Aorta (tissue), 5 donors: ENCODE results near the gene FGF22. TPM values are rescaled to one million over a fixed set of nuclear protein-coding genes. Genes with fewer than 3 reads are reported as not detected.

ENCODE experiments used
- ATAC-seq: fragments of 200-7000 bp; cut with Tn5 transposase; one replicate; pipeline ENCODE4 v1.9.1; 2022; ENCODE audit warnings: moderate library complexity; ENCODE audit not compliant: low FRiP score
- DNase-seq, 2 donors: peaks; one replicate each; pipeline ENCODE4 v3.0.0-alpha.2; 2020
- H3K27ac ChIP-seq, 2 donors: one replicate each; pipeline ENCODE4 v1.5.1; 2013; ENCODE audit warnings: low read length in 2 of 2, mild to moderate bottlenecking in 2 of 2, moderate library complexity in 2 of 2, control low read depth in 1 of 2, inconsistent platforms in 1 of 2, low read depth in 1 of 2
- H3K27me3 ChIP-seq, 2 donors: one replicate each; pipeline ENCODE4 v1.6.1; 2013; ENCODE audit warnings: control low read depth in 1 of 2, low read length in 1 of 2, mild to moderate bottlenecking in 1 of 2, moderate library complexity in 1 of 2; ENCODE audit not compliant: insufficient read depth in 2 of 2, control insufficient read depth in 1 of 2
- H3K36me3 ChIP-seq, 2 donors: one replicate each; pipeline ENCODE4 v1.6.1; 2013; ENCODE audit warnings: control low read depth in 1 of 2, low read length in 1 of 2, mild to moderate bottlenecking in 1 of 2; ENCODE audit not compliant: insufficient read depth in 2 of 2, control insufficient read depth in 1 of 2
- H3K4me1 ChIP-seq, 2 donors: one replicate each; pipeline ENCODE4 v1.6.1; 2013; ENCODE audit warnings: low read length in 2 of 2, control low read depth in 1 of 2, mild to moderate bottlenecking in 1 of 2, moderate library complexity in 1 of 2; ENCODE audit not compliant: insufficient read depth in 2 of 2, control insufficient read depth in 1 of 2
- H3K4me3 ChIP-seq, 2 donors: one replicate each; pipeline ENCODE4 v1.5.1; 2013; ENCODE audit warnings: low read length in 2 of 2, control low read depth in 1 of 2, mild to moderate bottlenecking in 1 of 2
- H3K9me3 ChIP-seq: one replicate; pipeline ENCODE4 v1.6.1; 2013; ENCODE audit warnings: mild to moderate bottlenecking, low read length; ENCODE audit not compliant: control insufficient read depth
- WGBS, 2 donors: extraction: QIAGEN DNeasy Blood & Tissue Kit; methylation state at CpG; one replicate each; pipeline ENCODE4 v1.1.7; 2013; 5-methylcytosine and 5-hydroxymethylcytosine counted together
- intact Hi-C, 2 donors: fragments of 100-400 bp; cut with DNase I; formaldehyde crosslinking; loops; one replicate each; pipeline versions ENCODE4 v1.14.2 to v1.15.0; 2022
- polyA plus RNA-seq, 2 donors: library from polyadenylated mRNA; stranded (reverse); fragments of 200-250 nt; gene quantifications; one replicate each; pipeline ENCODE4 v1.2.3, GENCODE V29; 2013
- total RNA-seq, 2 donors: library from RNA; stranded (reverse); fragmentation: NEBNext Ultra II Directional; extraction: Animal tissue kit (Norgen Biotek cat#: 25700); gene quantifications; one replicate each; pipeline ENCODE4 v1.2.1, GENCODE V29; 2021
- donor health status: healthy with polysubstance abuse.
- donor health status: Bipolar disorder and iron deficiency.
- donor health status: DM: no; HTN: no; CAD: no.
- donor health status: DM: no; HTN: no; CAD: no.
- donor health status: DM: yes; HTN: yes; CAD: no.

The FGF22 gene
- total and polyA plus RNA-seq, 4 donors: 0.36 to 4.8 (median 0.54) TPM

GRCh38 chr19:633786-634639 is 5.7 kb upstream of the FGF22 start:
- ATAC-seq (no peak), DNase-seq (no peak)
- peak overlapping the region; percentile 27 to 32 for H3K4me3 ChIP-seq
- H3K27ac ChIP-seq: no peak overlapping the region
- intact Hi-C loops: no loop called here
- H3K36me3 ChIP-seq: peaks cover 0 to 2% of the 10 kb centered on the region in 2 donors
- WGBS, 2 donors: 24% methylated on average over 32 of the region's 32 CpGs
- no peaks in the 10 kb centered on the region for H3K9me3 ChIP-seq
- H3K27me3 ChIP-seq: no peaks in the 10 kb centered on the region
- H3K4me1 ChIP-seq: no peaks in the 10 kb centered on the region

- no peaks in the 10 kb centered on the region for H3K36me3 ChIP-seq
- no peaks in the 10 kb centered on the region for H3K27me3 ChIP-seq
- H3K9me3 ChIP-seq: no peaks in the 10 kb centered on the region
- H3K4me1 ChIP-seq: no peaks in the 10 kb centered on the region
- DNase-seq: no peak
- ATAC-seq: no peak
- no peak overlapping the region for H3K4me3 ChIP-seq
- no peak overlapping the region for H3K27ac ChIP-seq
- 70 to 71% methylated on average over 16 of the region's 16 CpGs for WGBS, 2 donors
- intact Hi-C loops: no loop called here
These were observed 4.6 kb upstream of the FGF22 start for GRCh38 chr19:634975-635652.

DNA sequence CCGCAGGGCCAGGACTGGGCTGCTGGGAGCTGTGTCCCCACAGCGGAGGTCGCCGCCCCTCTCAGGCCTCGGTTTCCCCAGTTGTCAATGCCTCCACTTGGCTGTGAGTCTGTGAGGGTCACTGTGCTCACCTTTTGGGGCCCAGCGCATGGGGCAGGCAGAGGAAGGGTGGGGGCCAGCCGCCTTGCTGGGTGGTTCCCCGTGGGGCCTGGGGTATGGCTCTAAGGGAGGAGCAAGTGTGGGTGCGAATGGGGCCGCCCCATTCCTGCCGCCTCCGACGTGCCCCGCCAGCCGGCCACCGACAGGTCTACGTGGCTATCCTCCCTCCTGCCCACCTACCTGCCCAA is 800 bp upstream of the FGF22 start:
- H3K36me3 ChIP-seq: no peaks in the 10 kb centered on the region
- no peak for DNase-seq
- no peaks in the 10 kb centered on the region for H3K27me3 ChIP-seq
- H3K4me3 ChIP-seq: no peak overlapping the region
- intact Hi-C loops: no loop called here
- H3K9me3 ChIP-seq: no peaks in the 10 kb centered on the region
- ATAC-seq: no peak
- H3K4me1 ChIP-seq: no peaks in the 10 kb centered on the region
- H3K27ac ChIP-seq: no peak overlapping the region
- 66 to 68% methylated on average over 16 to 17 of the region's 17 CpGs for WGBS, 2 donors

DNA sequence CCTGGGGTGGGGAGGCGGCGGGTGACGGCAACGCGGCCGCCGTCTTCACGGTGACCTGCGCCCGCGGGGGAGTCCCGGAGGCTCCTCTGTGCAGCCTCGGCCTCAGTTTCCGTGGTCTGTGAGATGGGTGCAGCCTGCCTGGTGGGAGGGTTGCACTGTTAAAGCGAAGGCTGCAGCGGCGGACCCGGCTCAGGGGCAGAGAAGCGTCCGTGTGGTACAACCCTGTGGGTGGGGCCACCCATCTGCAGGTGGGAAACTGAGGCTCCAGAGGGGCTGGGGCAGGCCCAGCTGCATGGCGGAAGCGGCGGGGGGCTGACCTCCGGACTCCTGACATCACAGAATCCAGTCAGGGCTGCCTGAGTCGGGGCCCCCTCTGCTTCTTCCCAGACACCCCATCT is 481 bp downstream of the FGF22 start:
- 41 to 49% methylated on average over 24 to 25 of the region's 25 CpGs for WGBS, 2 donors
- H3K4me1 ChIP-seq: no peaks in the 10 kb centered on the region
- H3K27ac ChIP-seq: no peak overlapping the region
- H3K36me3 ChIP-seq: no peaks in the 10 kb centered on the region
- no peaks in the 10 kb centered on the region for H3K9me3 ChIP-seq
- intact Hi-C loops: no loop called here
- ATAC-seq (no peak), DNase-seq (no peak)
- no peaks in the 10 kb centered on the region for H3K27me3 ChIP-seq
- H3K4me3 ChIP-seq: peak overlapping the region; percentile 11 to 19

DNA sequence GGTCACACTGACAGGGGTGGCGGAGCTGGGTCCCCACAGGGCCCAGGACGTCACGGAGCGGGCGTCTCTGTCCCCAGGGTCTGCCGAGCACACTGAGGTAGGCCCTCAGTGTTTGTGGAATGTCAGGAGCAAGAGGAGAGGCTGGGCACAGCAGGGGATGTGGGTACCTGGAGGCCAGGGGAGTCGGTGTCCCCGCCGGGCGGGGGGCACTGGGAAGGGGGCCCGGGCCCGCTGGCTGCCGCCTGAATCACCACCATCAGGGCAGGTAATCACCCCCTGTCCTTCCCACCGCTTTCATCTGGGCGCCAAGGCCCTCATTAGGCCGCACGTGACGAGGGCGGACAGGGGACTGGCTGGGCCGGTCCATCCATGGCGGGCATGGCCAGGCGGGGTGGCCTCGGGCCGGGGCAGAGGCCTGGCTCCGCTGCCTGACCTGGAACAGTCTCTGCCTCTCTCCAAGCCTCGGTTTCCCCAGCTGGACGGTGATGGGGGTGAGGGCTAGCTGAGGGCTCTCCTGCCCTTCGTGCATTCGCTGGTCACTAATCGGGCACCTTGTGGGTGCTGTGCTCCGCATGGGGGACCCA is 1.0 kb downstream of the FGF22 start:
- DNase-seq: no peak

GRCh38 chr19:641702-642101 is 2.0 kb downstream of the FGF22 start:
- ATAC-seq (no peak), DNase-seq (no peak)
- Histone ChIP-seq H3K27ac (no peak overlapping the region), H3K4me1 (no peaks in the 10 kb centered on the region), H3K9me3 (no peaks in the 10 kb centered on the region), H3K4me3 (no peak overlapping the region), H3K27me3 (no peaks in the 10 kb centered on the region), H3K36me3 (peaks cover 1 to 5% of the 10 kb centered on the region in 2 donors)
- intact Hi-C loops: no loop called here
- WGBS, 2 donors: 83 to 85% methylated on average over 15 to 17 of the region's 17 CpGs

More for the DNA sequence above, 1.0 kb downstream of the FGF22 start:
- ATAC-seq: no peak
- Histone ChIP-seq H3K27ac (no peak overlapping the region), H3K4me3 (no peak overlapping the region), H3K36me3 (no peaks in the 10 kb centered on the region), H3K9me3 (no peaks in the 10 kb centered on the region), H3K27me3 (no peaks in the 10 kb centered on the region), H3K4me1 (no peaks in the 10 kb centered on the region)
- intact Hi-C loops: no loop called here
- WGBS, 2 donors: 91 to 93% methylated on average over 31 of the region's 31 CpGs

DNA sequence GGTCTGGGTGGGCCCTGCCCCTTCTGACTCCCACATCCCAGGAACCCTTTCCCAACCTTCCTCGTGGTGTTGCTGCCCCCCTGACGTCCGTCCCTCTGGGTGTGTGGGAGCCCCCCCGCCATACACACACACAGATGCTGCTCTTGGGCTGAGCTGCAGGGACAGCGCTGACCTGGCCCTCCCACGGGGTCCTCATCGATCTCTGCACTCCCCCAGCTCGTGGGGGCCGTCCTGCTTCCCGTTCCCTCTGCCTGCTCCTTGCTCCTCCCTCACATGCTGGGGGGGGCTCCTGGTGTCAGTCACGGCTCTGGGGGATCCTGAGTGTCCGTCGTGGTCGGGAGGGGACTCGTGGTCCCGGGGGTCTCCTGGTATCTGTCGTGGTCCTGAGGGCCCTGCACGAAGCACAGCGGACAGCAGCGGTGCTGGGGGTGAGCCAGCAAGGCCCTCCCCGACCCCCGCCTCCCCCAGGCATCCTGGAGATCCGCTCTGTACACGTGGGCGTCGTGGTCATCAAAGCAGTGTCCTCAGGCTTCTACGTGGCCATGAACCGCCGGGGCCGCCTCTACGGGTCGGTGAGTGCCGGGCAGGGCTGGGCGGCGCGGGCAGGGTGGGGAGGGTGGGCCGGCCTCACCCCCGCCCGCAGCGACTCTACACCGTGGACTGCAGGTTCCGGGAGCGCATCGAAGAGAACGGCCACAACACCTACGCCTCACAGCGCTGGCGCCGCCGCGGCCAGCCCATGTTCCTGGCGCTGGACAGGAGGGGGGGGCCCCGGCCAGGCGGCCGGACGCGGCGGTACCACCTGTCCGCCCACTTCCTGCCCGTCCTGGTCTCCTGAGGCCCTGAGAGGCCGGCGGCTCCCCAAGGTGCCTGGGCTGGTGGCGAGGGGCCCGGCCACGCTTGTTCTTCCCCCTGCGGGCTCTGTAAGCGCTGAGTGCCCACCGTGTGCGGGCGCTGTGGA is 3.4 kb downstream of the FGF22 start:
- Histone ChIP-seq H3K36me3 (peaks cover 2 to 5% of the 10 kb centered on the region in 2 donors), H3K9me3 (no peaks in the 10 kb centered on the region), H3K4me3 (no peak overlapping the region), H3K4me1 (no peaks in the 10 kb centered on the region), H3K27me3 (no peaks in the 10 kb centered on the region), H3K27ac (no peak overlapping the region)
- DNase-seq (no peak), ATAC-seq (no peak)
- 87 to 88% methylated on average over 57 to 70 of the region's 70 CpGs for WGBS, 2 donors
- intact Hi-C loops: no loop called here

- no peak overlapping the region for H3K4me3 ChIP-seq
- WGBS, 2 donors: 90 to 92% methylated on average over 21 to 24 of the region's 24 CpGs
- no peaks in the 10 kb centered on the region for H3K9me3 ChIP-seq
- H3K27me3 ChIP-seq: no peaks in the 10 kb centered on the region
- ATAC-seq (no peak), DNase-seq (no peak)
- intact Hi-C loops: no loop called here
- no peaks in the 10 kb centered on the region for H3K4me1 ChIP-seq
- no peak overlapping the region for H3K27ac ChIP-seq
- H3K36me3 ChIP-seq: peaks cover 2 to 5% of the 10 kb centered on the region in 2 donors
These were observed 4.1 kb downstream of the FGF22 start for GRCh38 chr19:643736-644135.
